Measurements from ENCODE around the gene TMEM263. TPM values are rescaled to one million over a fixed set of nuclear protein-coding genes. Genes with fewer than 3 reads are reported as not detected.

Gene TMEM263
- total and polyA plus RNA-seq, 4 donors = 44.9 to 71.7 (median 52.4) TPM

DNA sequence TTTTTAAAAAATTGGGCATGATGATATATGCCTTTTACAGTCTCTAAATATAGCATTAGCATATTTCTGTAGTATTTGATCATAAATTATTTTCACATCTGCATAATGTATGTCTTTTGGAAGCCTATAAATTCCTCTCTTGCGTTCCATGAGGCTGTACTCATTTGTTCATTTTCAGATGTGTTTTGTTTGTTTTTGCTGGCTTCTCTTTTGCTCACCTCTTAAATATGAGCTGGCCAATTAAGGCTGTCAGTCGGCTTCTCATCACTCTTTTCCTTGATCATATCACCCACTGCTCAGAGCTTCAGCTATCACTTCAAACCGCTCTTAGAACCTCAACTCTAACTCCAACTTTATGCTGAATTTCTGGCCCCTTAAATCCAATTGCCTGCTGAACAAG, 6.6 kb downstream of the TMEM263 start:
- no peaks in the 10 kb centered on the region for H3K9me3 ChIP-seq (ENCODE audit: control insufficient read depth, insufficient read depth, low read length)
- H3K4me1 ChIP-seq (ENCODE audit: control insufficient read depth, insufficient read depth, low read length) = peaks cover 3% of the 10 kb centered on the region
- 100% methylated on average over 2 of the region's 3 CpGs for WGBS (ENCODE audit: insufficient coverage)
- no peak overlapping the region for H3K4me3 ChIP-seq (ENCODE audit: low read depth, low read length)
- H3K27me3 ChIP-seq (ENCODE audit: control insufficient read depth, insufficient read depth, low read length) = no peaks in the 10 kb centered on the region
- no peak for DNase-seq (ENCODE audit: low read depth in 4 of 6, low spot score in 6 of 6)
- peaks cover 2% of the 10 kb centered on the region for H3K36me3 ChIP-seq (ENCODE audit: control insufficient read depth, insufficient read depth, low read length)
- H3K27ac ChIP-seq (ENCODE audit: low read depth, low read length) = no peak overlapping the region

- H3K27me3 ChIP-seq (ENCODE audit: control insufficient read depth, insufficient read depth, low read length) = no peaks in the 10 kb centered on the region
- H3K36me3 ChIP-seq (ENCODE audit: control insufficient read depth, insufficient read depth, low read length) = peaks cover 3% of the 10 kb centered on the region
- WGBS (ENCODE audit: insufficient coverage) = 100% methylated on average over 1 of the region's 2 CpGs
- H3K4me3 ChIP-seq (ENCODE audit: low read depth, low read length) = no peak overlapping the region
- H3K4me1 ChIP-seq (ENCODE audit: control insufficient read depth, insufficient read depth, low read length) = no peaks in the 10 kb centered on the region
- no peaks in the 10 kb centered on the region for H3K9me3 ChIP-seq (ENCODE audit: control insufficient read depth, insufficient read depth, low read length)
- no peak for DNase-seq (ENCODE audit: low read depth in 4 of 6, low spot score in 6 of 6)
- H3K27ac ChIP-seq (ENCODE audit: low read depth, low read length) = no peak overlapping the region
These were observed 8.8 kb downstream of the TMEM263 start for GRCh38 chr12:106964526-106964925.

GRCh38 chr12:106971065-106971464, 15.4 kb downstream of the TMEM263 start:
- H3K9me3 ChIP-seq (ENCODE audit: control insufficient read depth, insufficient read depth, low read length) = no peaks in the 10 kb centered on the region
- peaks cover 10% of the 10 kb centered on the region for H3K36me3 ChIP-seq (ENCODE audit: control insufficient read depth, insufficient read depth, low read length)
- peaks cover 3% of the 10 kb centered on the region for H3K4me1 ChIP-seq (ENCODE audit: control insufficient read depth, insufficient read depth, low read length)
- no peak overlapping the region for H3K27ac ChIP-seq (ENCODE audit: low read depth, low read length)
- H3K4me3 ChIP-seq (ENCODE audit: low read depth, low read length) = no peak overlapping the region
- no peak for DNase-seq (ENCODE audit: low read depth in 4 of 6, low spot score in 6 of 6)
- no peaks in the 10 kb centered on the region for H3K27me3 ChIP-seq (ENCODE audit: control insufficient read depth, insufficient read depth, low read length)
- 100% methylated on average over 2 of the region's 2 CpGs for WGBS (ENCODE audit: insufficient coverage)

DNA sequence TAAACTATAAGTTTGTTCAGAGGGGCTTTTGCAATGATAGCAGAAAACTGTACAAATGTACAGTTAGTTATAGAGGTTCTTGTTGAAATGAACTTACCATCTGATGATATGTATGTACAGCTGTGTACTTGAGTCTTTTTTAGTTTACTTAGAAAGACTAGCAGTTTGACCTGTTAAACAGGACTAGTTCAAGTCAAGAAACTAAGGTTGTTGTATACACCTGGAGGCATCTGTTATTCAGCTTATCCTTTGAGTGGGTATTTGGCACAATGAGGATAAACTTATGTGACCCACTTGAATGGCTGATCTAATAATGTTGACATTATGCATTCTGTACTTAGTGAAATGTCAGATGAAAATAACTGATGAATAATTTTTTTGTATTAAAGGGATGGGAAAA, 17.8 kb downstream of the TMEM263 start:
- Histone ChIP-seq H3K27ac (ENCODE audit: low read depth, low read length) (no peak overlapping the region), H3K36me3 (ENCODE audit: control insufficient read depth, insufficient read depth, low read length) (peaks cover 6% of the 10 kb centered on the region), H3K9me3 (ENCODE audit: control insufficient read depth, insufficient read depth, low read length) (no peaks in the 10 kb centered on the region), H3K4me1 (ENCODE audit: control insufficient read depth, insufficient read depth, low read length) (peaks cover 3% of the 10 kb centered on the region), H3K4me3 (ENCODE audit: low read depth, low read length) (no peak overlapping the region), H3K27me3 (ENCODE audit: control insufficient read depth, insufficient read depth, low read length) (no peaks in the 10 kb centered on the region)
- DNase-seq (ENCODE audit: low read depth in 4 of 6, low spot score in 6 of 6) = no peak

GRCh38 chr12:106974511-106974910, 18.8 kb downstream of the TMEM263 start:
- H3K4me1 ChIP-seq (ENCODE audit: control insufficient read depth, insufficient read depth, low read length) = peaks cover 3% of the 10 kb centered on the region
- no peaks in the 10 kb centered on the region for H3K27me3 ChIP-seq (ENCODE audit: control insufficient read depth, insufficient read depth, low read length)
- no peak overlapping the region for H3K4me3 ChIP-seq (ENCODE audit: low read depth, low read length)
- no peaks in the 10 kb centered on the region for H3K9me3 ChIP-seq (ENCODE audit: control insufficient read depth, insufficient read depth, low read length)
- DNase-seq (ENCODE audit: low read depth in 4 of 6, low spot score in 6 of 6) = no peak
- peaks cover 6% of the 10 kb centered on the region for H3K36me3 ChIP-seq (ENCODE audit: control insufficient read depth, insufficient read depth, low read length)
- no CpG with 5 or more reads among the region's 3 CpGs for WGBS (ENCODE audit: insufficient coverage)
- H3K27ac ChIP-seq (ENCODE audit: low read depth, low read length) = no peak overlapping the region

DNA sequence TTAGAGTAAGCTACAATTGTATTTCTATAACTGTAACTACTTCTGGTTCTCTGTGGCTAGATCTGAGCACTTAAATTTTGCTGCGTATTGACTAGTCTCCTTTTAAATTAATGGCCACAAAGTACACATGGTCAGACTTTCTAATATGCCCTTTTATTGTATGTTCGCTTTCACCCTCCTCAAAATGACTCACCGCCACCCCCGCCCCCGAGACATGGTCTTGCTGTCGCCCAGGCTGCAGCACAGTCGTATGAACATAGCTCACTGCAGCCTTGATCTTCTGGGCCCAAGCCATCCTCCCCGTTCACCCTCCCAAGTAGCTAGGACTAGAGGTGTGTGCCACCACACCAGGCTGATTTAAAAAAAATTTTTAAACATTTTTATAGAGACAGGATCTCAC, 19.4 kb downstream of the TMEM263 start:
- no peaks in the 10 kb centered on the region for H3K9me3 ChIP-seq (ENCODE audit: control insufficient read depth, insufficient read depth, low read length)
- DNase-seq (ENCODE audit: low read depth in 4 of 6, low spot score in 6 of 6) = no peak
- peaks cover 6% of the 10 kb centered on the region for H3K36me3 ChIP-seq (ENCODE audit: control insufficient read depth, insufficient read depth, low read length)
- no peak overlapping the region for H3K4me3 ChIP-seq (ENCODE audit: low read depth, low read length)
- H3K4me1 ChIP-seq (ENCODE audit: control insufficient read depth, insufficient read depth, low read length) = peaks cover 3% of the 10 kb centered on the region
- H3K27me3 ChIP-seq (ENCODE audit: control insufficient read depth, insufficient read depth, low read length) = no peaks in the 10 kb centered on the region
- WGBS (ENCODE audit: insufficient coverage) = 98% methylated on average over 7 of the region's 8 CpGs
- H3K27ac ChIP-seq (ENCODE audit: low read depth, low read length) = no peak overlapping the region

DNA sequence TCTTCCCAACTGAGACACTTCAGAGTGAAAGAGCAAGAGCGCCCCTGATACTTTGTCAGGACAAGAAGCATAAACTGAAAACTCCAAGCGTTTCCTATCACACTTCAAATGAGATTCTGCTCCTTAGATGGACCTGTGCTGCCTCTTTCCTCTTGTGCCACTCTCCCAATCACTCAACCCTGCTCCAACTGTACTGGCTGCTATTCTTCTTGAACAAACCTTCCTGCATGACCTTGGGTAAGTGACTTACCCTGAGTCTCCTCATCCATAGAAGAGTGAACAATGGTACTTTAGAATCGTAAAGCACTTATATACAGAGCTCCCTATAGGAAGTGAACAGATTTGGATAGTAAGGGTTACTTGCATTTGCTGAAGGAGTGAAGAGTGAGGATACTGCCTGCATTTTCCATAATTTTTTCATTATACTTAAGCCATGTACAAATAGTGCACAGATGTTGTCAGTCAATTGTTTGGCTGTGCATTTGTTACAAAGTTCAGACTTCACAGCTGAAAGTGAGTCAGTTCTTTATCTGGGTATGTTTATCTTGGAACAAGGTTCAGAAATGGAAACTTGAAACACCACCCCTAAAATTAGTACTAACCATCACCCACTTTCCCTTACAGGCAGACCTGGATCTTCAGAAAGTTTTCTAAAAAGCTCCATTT, 20.4 kb downstream of the TMEM263 start:
- WGBS (ENCODE audit: insufficient coverage) = 86% methylated on average over 2 of the region's 3 CpGs
- H3K36me3 ChIP-seq (ENCODE audit: control insufficient read depth, insufficient read depth, low read length) = peaks cover 4% of the 10 kb centered on the region
- no peak overlapping the region for H3K4me3 ChIP-seq (ENCODE audit: low read depth, low read length)
- peaks cover 7% of the 10 kb centered on the region for H3K4me1 ChIP-seq (ENCODE audit: control insufficient read depth, insufficient read depth, low read length)
- no peak overlapping the region for H3K27ac ChIP-seq (ENCODE audit: low read depth, low read length)
- no peaks in the 10 kb centered on the region for H3K27me3 ChIP-seq (ENCODE audit: control insufficient read depth, insufficient read depth, low read length)
- no peaks in the 10 kb centered on the region for H3K9me3 ChIP-seq (ENCODE audit: control insufficient read depth, insufficient read depth, low read length)
- no peak for DNase-seq (ENCODE audit: low read depth in 4 of 6, low spot score in 6 of 6)

- Histone ChIP-seq H3K4me3 (ENCODE audit: low read depth, low read length) (no peak overlapping the region), H3K36me3 (ENCODE audit: control insufficient read depth, insufficient read depth, low read length) (peaks cover 3% of the 10 kb centered on the region), H3K4me1 (ENCODE audit: control insufficient read depth, insufficient read depth, low read length) (peaks cover 7% of the 10 kb centered on the region), H3K27me3 (ENCODE audit: control insufficient read depth, insufficient read depth, low read length) (no peaks in the 10 kb centered on the region), H3K27ac (ENCODE audit: low read depth, low read length) (no peak overlapping the region), H3K9me3 (ENCODE audit: control insufficient read depth, insufficient read depth, low read length) (no peaks in the 10 kb centered on the region)
- WGBS (ENCODE audit: insufficient coverage) = no CpG with 5 or more reads among the region's 1 CpG
- no peak for DNase-seq (ENCODE audit: low read depth in 4 of 6, low spot score in 6 of 6)
These were observed 21.0 kb downstream of the TMEM263 start for GRCh38 chr12:106976668-106977067.

DNA sequence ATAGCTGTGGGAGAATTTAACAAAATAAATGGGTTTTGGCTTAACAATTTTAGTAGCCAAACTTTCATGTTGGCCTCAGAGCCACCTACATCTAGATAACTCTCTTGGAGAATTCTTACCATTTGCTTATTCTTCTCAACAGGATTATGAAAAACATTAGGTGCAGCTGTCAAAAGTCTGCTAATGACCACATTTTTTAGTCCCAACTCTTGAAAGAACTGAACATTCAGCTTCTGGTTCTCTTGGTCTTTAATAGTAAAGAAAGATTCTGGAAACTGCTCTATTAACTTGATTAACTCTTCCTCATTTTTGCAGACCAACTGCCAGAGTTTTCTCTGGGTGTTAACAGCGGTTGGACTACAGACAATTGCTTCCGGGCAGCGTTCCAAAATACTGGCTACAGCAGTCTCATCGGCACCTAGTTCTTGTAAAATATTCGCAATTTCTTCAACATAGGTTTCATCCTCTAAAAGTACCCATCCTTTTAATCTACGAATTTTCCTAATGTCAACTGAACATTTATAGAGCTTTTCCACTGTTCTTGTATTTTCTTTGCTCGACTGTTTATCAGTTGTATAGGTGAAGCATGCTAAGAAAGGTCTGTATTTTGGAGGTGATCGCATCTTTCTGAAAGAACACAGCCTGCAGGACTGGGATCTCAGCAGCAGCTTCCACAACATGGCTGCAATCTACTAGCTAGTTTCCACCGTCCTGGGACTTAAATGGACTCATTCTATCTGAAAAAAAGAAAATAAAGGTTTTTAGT, 22.5 kb downstream of the TMEM263 start:
- Histone ChIP-seq H3K27me3 (ENCODE audit: control insufficient read depth, insufficient read depth, low read length) (no peaks in the 10 kb centered on the region), H3K4me1 (ENCODE audit: control insufficient read depth, insufficient read depth, low read length) (peaks cover 7% of the 10 kb centered on the region), H3K27ac (ENCODE audit: low read depth, low read length) (peak overlapping the region; percentile 13), H3K4me3 (ENCODE audit: low read depth, low read length) (no peak overlapping the region), H3K36me3 (ENCODE audit: control insufficient read depth, insufficient read depth, low read length) (peaks cover 3% of the 10 kb centered on the region), H3K9me3 (ENCODE audit: control insufficient read depth, insufficient read depth, low read length) (no peaks in the 10 kb centered on the region)
- 15% methylated on average over 4 of the region's 9 CpGs for whole genome bisulfite sequencing (ENCODE audit: insufficient coverage)
- peak in 3 of 6 donors; percentile 61 to 82 (median 77) for DNase-seq (ENCODE audit: low read depth in 4 of 6, low spot score in 6 of 6)

DNA sequence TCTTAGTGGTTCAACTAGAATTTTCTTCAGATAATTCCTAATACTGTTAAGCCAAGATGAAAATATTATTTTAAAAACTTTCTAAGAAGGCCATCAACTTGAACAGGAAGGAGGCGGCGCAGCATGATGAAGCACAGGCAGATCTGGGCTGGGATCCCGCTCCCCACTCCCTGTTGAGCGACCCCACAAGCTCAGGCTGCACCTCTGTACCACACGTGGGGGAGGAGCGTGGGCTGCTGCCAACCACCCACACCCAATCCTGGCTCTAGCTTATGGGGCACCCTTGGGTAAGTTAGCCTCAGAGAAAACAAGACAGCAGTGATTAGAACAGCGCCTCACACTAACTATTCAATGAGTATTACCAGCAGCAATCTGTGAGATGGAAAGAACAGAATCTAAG, 25.2 kb downstream of the TMEM263 start:
- Histone ChIP-seq H3K36me3 (ENCODE audit: control insufficient read depth, insufficient read depth, low read length) (peaks cover 13% of the 10 kb centered on the region), H3K4me3 (ENCODE audit: low read depth, low read length) (no peak overlapping the region), H3K27me3 (ENCODE audit: control insufficient read depth, insufficient read depth, low read length) (no peaks in the 10 kb centered on the region), H3K4me1 (ENCODE audit: control insufficient read depth, insufficient read depth, low read length) (peaks cover 10% of the 10 kb centered on the region), H3K9me3 (ENCODE audit: control insufficient read depth, insufficient read depth, low read length) (no peaks in the 10 kb centered on the region), H3K27ac (ENCODE audit: low read depth, low read length) (peak overlapping the region; percentile 43)
- WGBS (ENCODE audit: insufficient coverage) = 90% methylated on average over 2 of the region's 7 CpGs
- DNase-seq (ENCODE audit: low read depth in 4 of 6, low spot score in 6 of 6) = peak in 1 of 6 donors; percentile 40

Measured in spinal cord (tissue), 10 donors.